HCT116 (cell line): ENCODE measurements around the gene MOB3C. TPM values are rescaled to one million over a fixed set of nuclear protein-coding genes. Genes with fewer than 3 reads are reported as not detected.

Experiments used
- ATAC-seq: fragments of 200-7000 bp; cut with Tn5 transposase; 2 replicates; pipeline ENCODE4 v1.9.1; 2020; ENCODE audit warnings: mild to moderate bottlenecking, moderate library complexity
- BruUV-seq: library from RNA; stranded (reverse); fragments of 400-500 nt; replicated peaks from 2 replicates; lab custom pipeline; 2021; lab: Mats Ljungman, UMichigan
- CTCF ChIA-PET: fragments of 300-600 bp; sonication (Branson Sonifier 250); formaldehyde crosslinking; loops from one replicate; lab custom pipeline; 2021; ENCODE audit warnings: antibody characterized with exemption; lab: Charles Lee
- POLR2A ChIA-PET: fragments of 300-600, 350-600 bp; sonication (Branson Sonifier 250); formaldehyde crosslinking; loops from one replicate; lab custom pipeline; 2021; ENCODE audit warnings: antibody characterized with exemption; lab: Charles Lee
- RAD21 ChIA-PET, 2 experiments: fragments of 300-600 bp; sonication (Branson Sonifier 250); formaldehyde crosslinking; loops; one replicate each; lab custom pipeline; 2023; ENCODE audit warnings: low total read pairs in 2 of 2; ENCODE audit not compliant: uncharacterized antibody in 2 of 2, unreplicated experiment in 2 of 2, low non-redundant PET in 1 of 2; lab: Charles Lee
- DNase-seq: peaks from one replicate; pipeline ENCODE4 v3.0.0-alpha.2; 2010; ENCODE audit warnings: low read depth, low spot score
- H2AFZ ChIP-seq: fragments of 200-600 bp; shearing (Covaris generic), sonication (generic); 2 replicates; pipeline ENCODE4 v1.6.1; 2017; ENCODE audit warnings: low read depth, mixed run types, mixed read lengths, antibody characterized with exemption, low read length; ENCODE audit not compliant: poor library complexity, severe bottlenecking
- H3K27ac ChIP-seq: 2 replicates; pipeline ENCODE4 v1.5.1; 2012; ENCODE audit warnings: low read depth, low read length
- H3K27me3 ChIP-seq: fragments of 200-600 bp; sonication (generic); 2 replicates; pipeline ENCODE4 v1.6.1; 2016; ENCODE audit warnings: mixed run types, low read length, mixed read lengths; ENCODE audit not compliant: insufficient read depth
- H3K36me3 ChIP-seq, 2 experiments: fragments of 200-500 bp in 1 of 2; fragments of 200-600 bp in 1 of 2; sonication (Bioruptor generic) in 1 of 2; sonication (generic) in 1 of 2; 2 replicates each; pipeline versions ENCODE4 v1.5.1 to v1.6.1; 2014 to 2016; ENCODE audit warnings: low read length in 2 of 2, inconsistent platforms in 1 of 2, mixed read lengths in 1 of 2, mixed run types in 1 of 2; ENCODE audit not compliant: insufficient read depth in 2 of 2, control insufficient read depth in 1 of 2
- H3K4me1 ChIP-seq, 2 experiments: fragments of 200-600 bp in 1 of 2; sonication (generic) in 1 of 2; 2 replicates each; pipeline versions ENCODE4 v1.5.1 to v1.6.1; 2012 to 2017; ENCODE audit warnings: low read length in 2 of 2, inconsistent platforms in 1 of 2, mild to moderate bottlenecking in 1 of 2, mixed read lengths in 1 of 2, mixed run types in 1 of 2, moderate library complexity in 1 of 2; ENCODE audit not compliant: insufficient read depth in 2 of 2, control insufficient read depth in 1 of 2
- H3K4me2 ChIP-seq: fragments of 200-600 bp; sonication (generic); 2 replicates; pipeline ENCODE4 v1.6.1; 2017; ENCODE audit warnings: mixed run types, low read length, mixed read lengths
- H3K4me3 ChIP-seq, 2 experiments: fragments of 200-600 bp in 1 of 2; sonication (generic) in 1 of 2; replicated peaks in 1 of 2; 2 replicates each; pipeline ENCODE4 v1.5.1; 2011 to 2016; ENCODE audit warnings: low read length in 2 of 2, control low read depth in 1 of 2, low read depth in 1 of 2, mild to moderate bottlenecking in 1 of 2, mixed read lengths in 1 of 2, mixed run types in 1 of 2
- H3K79me2 ChIP-seq: fragments of 200-600 bp; sonication (generic); 2 replicates; pipeline ENCODE4 v1.6.1; 2017; ENCODE audit warnings: mild to moderate bottlenecking, mixed run types, low read length, moderate library complexity, mixed read lengths; ENCODE audit not compliant: insufficient read depth
- H3K9ac ChIP-seq: fragments of 200-600 bp; sonication (generic); 2 replicates; pipeline ENCODE4 v1.6.1; 2016; ENCODE audit warnings: low read length, mixed read lengths
- H3K9me2 ChIP-seq: fragments of 200-600 bp; sonication (generic), shearing (Covaris generic); 2 replicates; pipeline ENCODE4 v1.6.1; 2017; ENCODE audit warnings: mixed run types, mild to moderate bottlenecking, moderate library complexity; ENCODE audit not compliant: insufficient read depth
- H3K9me3 ChIP-seq, 2 experiments: fragments of 200-500 bp in 1 of 2; fragments of 200-600 bp in 1 of 2; sonication (Bioruptor generic) in 1 of 2; sonication (generic) in 1 of 2; 2 replicates each; pipeline ENCODE4 v1.6.1; 2014 to 2017; ENCODE audit warnings: low read length in 2 of 2, mixed read lengths in 2 of 2, inconsistent platforms in 1 of 2, low read depth in 1 of 2, mild to moderate bottlenecking in 1 of 2, mixed run types in 1 of 2, moderate library complexity in 1 of 2; ENCODE audit not compliant: control insufficient read depth in 1 of 2, insufficient read depth in 1 of 2
- H4K20me1 ChIP-seq: fragments of 200-600 bp; sonication (generic), shearing (Covaris generic); 2 replicates; pipeline ENCODE4 v1.6.1; 2017; ENCODE audit warnings: mixed run types, mild to moderate bottlenecking, moderate library complexity; ENCODE audit not compliant: insufficient read depth
- CEBPB ChIP-seq: IDR thresholded peaks from 2 replicates; pipeline ENCODE4 v1.6.1; 2012; ENCODE audit warnings: low read depth
- EGR1 ChIP-seq: IDR thresholded peaks from 2 replicates; pipeline ENCODE4 v1.6.1; 2012; ENCODE audit warnings: low read depth
- ELF1 ChIP-seq: IDR thresholded peaks from 2 replicates; pipeline ENCODE4 v1.6.1; 2012; ENCODE audit warnings: low read depth, borderline replicate concordance
- EZH2phosphoT487 ChIP-seq: fragments of 200-600 bp; IDR thresholded peaks from 2 replicates; pipeline ENCODE4 v1.6.1; 2018; ENCODE audit warnings: antibody characterized with exemption, borderline replicate concordance
- JUND ChIP-seq: IDR thresholded peaks from 2 replicates; pipeline ENCODE4 v1.6.1; 2012
- SIN3A ChIP-seq: IDR thresholded peaks from 2 replicates; pipeline ENCODE4 v1.6.1; 2012; ENCODE audit warnings: low read depth
- TCF7L2 ChIP-seq: IDR thresholded peaks from 2 replicates; pipeline ENCODE4 v1.7.0; 2011; ENCODE audit warnings: borderline replicate concordance, inconsistent platforms; ENCODE audit not compliant: insufficient read depth, insufficient read length; ENCODE audit errors: extremely low read depth
- ZFX ChIP-seq: fragments of 450-650 bp; IDR thresholded peaks from 2 replicates; pipeline ENCODE4 v1.6.1; 2017
- intact Hi-C: fragments of 100-400 bp; cut with micrococcal nuclease; formaldehyde crosslinking; loops from 2 replicates; pipeline ENCODE4 v1.10.0; 2022
- total RNA-seq: library from RNA; stranded (reverse); gene quantifications from one replicate; pipeline ENCODE4 v1.2.1, GENCODE V29; 2021; ENCODE audit not compliant: unreplicated experiment
- TF ChIP-seq, protein P1 (sequence below): IDR thresholded peaks from 2 replicates; pipeline ENCODE4 v1.6.1; 2012
- TF ChIP-seq, protein P2 (sequence below): IDR thresholded peaks from 2 replicates; pipeline ENCODE4 v1.6.1; 2011; ENCODE audit warnings: mild to moderate bottlenecking, low read length, moderate library complexity; ENCODE audit not compliant: insufficient replicate concordance; ENCODE audit errors: extremely low read depth
- TF ChIP-seq, protein P3 (sequence below): IDR thresholded peaks from 2 replicates; pipeline ENCODE4 v1.6.1; 2012; ENCODE audit warnings: low read depth
- TF ChIP-seq, protein P4 (sequence below): IDR thresholded peaks from 2 replicates; pipeline ENCODE4 v1.6.1; 2012

MOB3C gene
- total RNA-seq, 1 experiment from 2014 or later, result 5.5 TPM

DNA sequence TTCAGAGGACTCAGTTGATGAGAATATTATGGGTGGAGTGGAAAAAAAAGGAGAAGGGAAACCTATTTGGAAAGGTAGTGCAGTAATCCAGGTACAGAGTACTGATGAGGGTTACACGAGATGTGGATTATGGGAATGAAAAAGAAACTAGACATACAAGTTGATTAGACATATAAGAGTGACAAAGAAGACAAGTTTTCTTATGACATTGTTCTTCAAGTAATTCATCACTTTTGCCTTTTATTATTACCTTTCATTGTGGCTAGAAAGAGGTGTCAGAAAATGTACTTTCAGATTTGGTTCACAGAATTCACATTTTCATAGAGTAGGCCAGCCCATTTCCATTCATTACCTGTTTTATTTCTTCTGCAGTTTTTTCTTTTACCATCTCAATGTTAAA is 41.2 kb upstream of the MOB3C start:
- Histone ChIP-seq H3K36me3 (peaks cover 10 to 12% of the 10 kb centered on the region in 2 experiments; a peak in 3 of 4 replicates), H3K4me3 (no peak overlapping the region), H3K9me3 (no peaks in the 10 kb centered on the region), H4K20me1 (no peaks in the 10 kb centered on the region), H3K79me2 (no peaks in the 10 kb centered on the region), H3K9ac (no peak overlapping the region), H3K4me2 (no peak overlapping the region), H2AFZ (no peak overlapping the region), H3K4me1 (no peaks in the 10 kb centered on the region), H3K27me3 (no peaks in the 10 kb centered on the region), H3K9me2 (no peaks in the 10 kb centered on the region), H3K27ac (no peak overlapping the region)
- CTCF ChIA-PET, result no interaction called here
- POLR2A ChIA-PET, result no interaction called here
- no peak for TF ChIP-seq EGR1
- no peak for TF ChIP-seq CEBPB
- no peak for TF ChIP-seq JUND
- TF ChIP-seq ELF1, result no peak
- TF ChIP-seq, protein P1, sequence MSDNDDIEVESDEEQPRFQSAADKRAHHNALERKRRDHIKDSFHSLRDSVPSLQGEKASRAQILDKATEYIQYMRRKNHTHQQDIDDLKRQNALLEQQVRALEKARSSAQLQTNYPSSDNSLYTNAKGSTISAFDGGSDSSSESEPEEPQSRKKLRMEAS, result no peak
- TF ChIP-seq EZH2phosphoT487, result no peak
- TF ChIP-seq, protein P2, sequence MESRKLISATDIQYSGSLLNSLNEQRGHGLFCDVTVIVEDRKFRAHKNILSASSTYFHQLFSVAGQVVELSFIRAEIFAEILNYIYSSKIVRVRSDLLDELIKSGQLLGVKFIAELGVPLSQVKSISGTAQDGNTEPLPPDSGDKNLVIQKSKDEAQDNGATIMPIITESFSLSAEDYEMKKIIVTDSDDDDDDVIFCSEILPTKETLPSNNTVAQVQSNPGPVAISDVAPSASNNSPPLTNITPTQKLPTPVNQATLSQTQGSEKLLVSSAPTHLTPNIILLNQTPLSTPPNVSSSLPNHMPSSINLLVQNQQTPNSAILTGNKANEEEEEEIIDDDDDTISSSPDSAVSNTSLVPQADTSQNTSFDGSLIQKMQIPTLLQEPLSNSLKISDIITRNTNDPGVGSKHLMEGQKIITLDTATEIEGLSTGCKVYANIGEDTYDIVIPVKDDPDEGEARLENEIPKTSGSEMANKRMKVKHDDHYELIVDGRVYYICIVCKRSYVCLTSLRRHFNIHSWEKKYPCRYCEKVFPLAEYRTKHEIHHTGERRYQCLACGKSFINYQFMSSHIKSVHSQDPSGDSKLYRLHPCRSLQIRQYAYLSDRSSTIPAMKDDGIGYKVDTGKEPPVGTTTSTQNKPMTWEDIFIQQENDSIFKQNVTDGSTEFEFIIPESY, result no peak
- no peak for TF ChIP-seq TCF7L2
- TF ChIP-seq SIN3A, result no peak
- TF ChIP-seq, protein P3, sequence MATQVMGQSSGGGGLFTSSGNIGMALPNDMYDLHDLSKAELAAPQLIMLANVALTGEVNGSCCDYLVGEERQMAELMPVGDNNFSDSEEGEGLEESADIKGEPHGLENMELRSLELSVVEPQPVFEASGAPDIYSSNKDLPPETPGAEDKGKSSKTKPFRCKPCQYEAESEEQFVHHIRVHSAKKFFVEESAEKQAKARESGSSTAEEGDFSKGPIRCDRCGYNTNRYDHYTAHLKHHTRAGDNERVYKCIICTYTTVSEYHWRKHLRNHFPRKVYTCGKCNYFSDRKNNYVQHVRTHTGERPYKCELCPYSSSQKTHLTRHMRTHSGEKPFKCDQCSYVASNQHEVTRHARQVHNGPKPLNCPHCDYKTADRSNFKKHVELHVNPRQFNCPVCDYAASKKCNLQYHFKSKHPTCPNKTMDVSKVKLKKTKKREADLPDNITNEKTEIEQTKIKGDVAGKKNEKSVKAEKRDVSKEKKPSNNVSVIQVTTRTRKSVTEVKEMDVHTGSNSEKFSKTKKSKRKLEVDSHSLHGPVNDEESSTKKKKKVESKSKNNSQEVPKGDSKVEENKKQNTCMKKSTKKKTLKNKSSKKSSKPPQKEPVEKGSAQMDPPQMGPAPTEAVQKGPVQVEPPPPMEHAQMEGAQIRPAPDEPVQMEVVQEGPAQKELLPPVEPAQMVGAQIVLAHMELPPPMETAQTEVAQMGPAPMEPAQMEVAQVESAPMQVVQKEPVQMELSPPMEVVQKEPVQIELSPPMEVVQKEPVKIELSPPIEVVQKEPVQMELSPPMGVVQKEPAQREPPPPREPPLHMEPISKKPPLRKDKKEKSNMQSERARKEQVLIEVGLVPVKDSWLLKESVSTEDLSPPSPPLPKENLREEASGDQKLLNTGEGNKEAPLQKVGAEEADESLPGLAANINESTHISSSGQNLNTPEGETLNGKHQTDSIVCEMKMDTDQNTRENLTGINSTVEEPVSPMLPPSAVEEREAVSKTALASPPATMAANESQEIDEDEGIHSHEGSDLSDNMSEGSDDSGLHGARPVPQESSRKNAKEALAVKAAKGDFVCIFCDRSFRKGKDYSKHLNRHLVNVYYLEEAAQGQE, result no peak
- no peak for TF ChIP-seq ZFX
- TF ChIP-seq, protein P4, sequence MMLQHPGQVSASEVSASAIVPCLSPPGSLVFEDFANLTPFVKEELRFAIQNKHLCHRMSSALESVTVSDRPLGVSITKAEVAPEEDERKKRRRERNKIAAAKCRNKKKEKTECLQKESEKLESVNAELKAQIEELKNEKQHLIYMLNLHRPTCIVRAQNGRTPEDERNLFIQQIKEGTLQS, result no peak
- no TSS peak for BruUV-seq
- ATAC-seq (no peak), DNase-seq (no peak)
- intact Hi-C loops, result no loop called here
- RAD21 ChIA-PET, result no interaction called here
